ENCODE data around the gene PCSK1N.

Gene PCSK1N

DNA sequence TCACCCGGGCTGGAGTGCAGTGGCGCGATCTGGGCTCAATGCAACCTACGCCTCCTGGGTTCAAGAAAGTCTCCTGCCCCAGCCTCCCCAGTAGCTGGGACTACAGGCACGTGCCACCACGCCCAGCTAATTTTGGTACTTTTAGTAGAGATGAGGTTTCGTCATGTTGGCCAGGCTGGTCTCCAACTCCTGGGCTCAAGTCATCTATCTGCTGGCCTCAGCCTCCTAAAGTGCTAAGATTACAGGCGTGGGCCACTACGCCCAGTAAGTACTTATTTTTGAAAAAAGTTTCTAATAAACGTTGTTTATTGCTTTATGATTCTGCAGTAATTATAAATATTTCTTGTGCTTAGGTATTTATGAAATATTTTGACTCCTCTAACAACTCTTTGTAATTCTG lies 4.3 kb upstream of the PCSK1N start:
- DNase-seq (ENCODE audit: low read depth in 1 of 2, low spot score in 1 of 2): no peak
- H3K27me3 ChIP-seq (ENCODE audit: insufficient read depth, poor library complexity, severe bottlenecking): peaks cover 7% of the 10 kb centered on the region
- no peak overlapping the region for H3K4me3 ChIP-seq (replicated peaks; ENCODE audit: insufficient read depth, low read length)
- no peak for TF ChIP-seq POLR2AphosphoS5 (IDR thresholded peaks at IDR 0.05; ENCODE audit: low read depth)
- TF ChIP-seq, protein P1, sequence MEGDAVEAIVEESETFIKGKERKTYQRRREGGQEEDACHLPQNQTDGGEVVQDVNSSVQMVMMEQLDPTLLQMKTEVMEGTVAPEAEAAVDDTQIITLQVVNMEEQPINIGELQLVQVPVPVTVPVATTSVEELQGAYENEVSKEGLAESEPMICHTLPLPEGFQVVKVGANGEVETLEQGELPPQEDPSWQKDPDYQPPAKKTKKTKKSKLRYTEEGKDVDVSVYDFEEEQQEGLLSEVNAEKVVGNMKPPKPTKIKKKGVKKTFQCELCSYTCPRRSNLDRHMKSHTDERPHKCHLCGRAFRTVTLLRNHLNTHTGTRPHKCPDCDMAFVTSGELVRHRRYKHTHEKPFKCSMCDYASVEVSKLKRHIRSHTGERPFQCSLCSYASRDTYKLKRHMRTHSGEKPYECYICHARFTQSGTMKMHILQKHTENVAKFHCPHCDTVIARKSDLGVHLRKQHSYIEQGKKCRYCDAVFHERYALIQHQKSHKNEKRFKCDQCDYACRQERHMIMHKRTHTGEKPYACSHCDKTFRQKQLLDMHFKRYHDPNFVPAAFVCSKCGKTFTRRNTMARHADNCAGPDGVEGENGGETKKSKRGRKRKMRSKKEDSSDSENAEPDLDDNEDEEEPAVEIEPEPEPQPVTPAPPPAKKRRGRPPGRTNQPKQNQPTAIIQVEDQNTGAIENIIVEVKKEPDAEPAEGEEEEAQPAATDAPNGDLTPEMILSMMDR (IDR thresholded peaks at IDR 0.05; ENCODE audit: insufficient read depth, low read length): no peak
- TF ChIP-seq, protein P2, sequence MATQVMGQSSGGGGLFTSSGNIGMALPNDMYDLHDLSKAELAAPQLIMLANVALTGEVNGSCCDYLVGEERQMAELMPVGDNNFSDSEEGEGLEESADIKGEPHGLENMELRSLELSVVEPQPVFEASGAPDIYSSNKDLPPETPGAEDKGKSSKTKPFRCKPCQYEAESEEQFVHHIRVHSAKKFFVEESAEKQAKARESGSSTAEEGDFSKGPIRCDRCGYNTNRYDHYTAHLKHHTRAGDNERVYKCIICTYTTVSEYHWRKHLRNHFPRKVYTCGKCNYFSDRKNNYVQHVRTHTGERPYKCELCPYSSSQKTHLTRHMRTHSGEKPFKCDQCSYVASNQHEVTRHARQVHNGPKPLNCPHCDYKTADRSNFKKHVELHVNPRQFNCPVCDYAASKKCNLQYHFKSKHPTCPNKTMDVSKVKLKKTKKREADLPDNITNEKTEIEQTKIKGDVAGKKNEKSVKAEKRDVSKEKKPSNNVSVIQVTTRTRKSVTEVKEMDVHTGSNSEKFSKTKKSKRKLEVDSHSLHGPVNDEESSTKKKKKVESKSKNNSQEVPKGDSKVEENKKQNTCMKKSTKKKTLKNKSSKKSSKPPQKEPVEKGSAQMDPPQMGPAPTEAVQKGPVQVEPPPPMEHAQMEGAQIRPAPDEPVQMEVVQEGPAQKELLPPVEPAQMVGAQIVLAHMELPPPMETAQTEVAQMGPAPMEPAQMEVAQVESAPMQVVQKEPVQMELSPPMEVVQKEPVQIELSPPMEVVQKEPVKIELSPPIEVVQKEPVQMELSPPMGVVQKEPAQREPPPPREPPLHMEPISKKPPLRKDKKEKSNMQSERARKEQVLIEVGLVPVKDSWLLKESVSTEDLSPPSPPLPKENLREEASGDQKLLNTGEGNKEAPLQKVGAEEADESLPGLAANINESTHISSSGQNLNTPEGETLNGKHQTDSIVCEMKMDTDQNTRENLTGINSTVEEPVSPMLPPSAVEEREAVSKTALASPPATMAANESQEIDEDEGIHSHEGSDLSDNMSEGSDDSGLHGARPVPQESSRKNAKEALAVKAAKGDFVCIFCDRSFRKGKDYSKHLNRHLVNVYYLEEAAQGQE (IDR thresholded peaks at IDR 0.05; ENCODE audit: insufficient replicate concordance, low read depth): no peak
- no peak overlapping the region for H3K27ac ChIP-seq (replicated peaks)

DNA sequence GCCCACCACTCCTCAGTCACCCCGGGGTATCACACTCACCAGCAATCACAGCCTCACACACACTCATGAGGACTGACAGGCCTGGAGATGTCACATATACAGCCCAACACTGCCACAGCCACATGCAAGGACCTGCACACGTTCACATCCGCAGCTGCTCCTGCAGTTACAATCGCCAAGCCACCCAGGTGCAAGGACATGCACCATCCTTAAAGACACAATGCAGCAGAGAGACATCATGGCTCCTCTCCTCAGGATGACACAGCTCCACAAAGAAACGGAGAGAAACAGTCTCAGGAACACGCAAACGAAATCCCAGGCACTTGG lies 1.1 kb downstream of the PCSK1N start:
- Histone ChIP-seq H3K27me3 (ENCODE audit: insufficient read depth, poor library complexity, severe bottlenecking) (peaks cover 12% of the 10 kb centered on the region), H3K4me3 (replicated peaks; ENCODE audit: insufficient read depth, low read length) (no peak overlapping the region)
- TF ChIP-seq, protein P2 (IDR thresholded peaks at IDR 0.05; ENCODE audit: insufficient replicate concordance, low read depth): no peak
- TF ChIP-seq GABPA (IDR thresholded peaks at IDR 0.05; ENCODE audit: low read depth) (no peak), POLR2AphosphoS5 (IDR thresholded peaks at IDR 0.05; ENCODE audit: low read depth) (no peak), SPI1 (IDR thresholded peaks at IDR 0.05; ENCODE audit: borderline replicate concordance, low read depth) (no peak)

DNA sequence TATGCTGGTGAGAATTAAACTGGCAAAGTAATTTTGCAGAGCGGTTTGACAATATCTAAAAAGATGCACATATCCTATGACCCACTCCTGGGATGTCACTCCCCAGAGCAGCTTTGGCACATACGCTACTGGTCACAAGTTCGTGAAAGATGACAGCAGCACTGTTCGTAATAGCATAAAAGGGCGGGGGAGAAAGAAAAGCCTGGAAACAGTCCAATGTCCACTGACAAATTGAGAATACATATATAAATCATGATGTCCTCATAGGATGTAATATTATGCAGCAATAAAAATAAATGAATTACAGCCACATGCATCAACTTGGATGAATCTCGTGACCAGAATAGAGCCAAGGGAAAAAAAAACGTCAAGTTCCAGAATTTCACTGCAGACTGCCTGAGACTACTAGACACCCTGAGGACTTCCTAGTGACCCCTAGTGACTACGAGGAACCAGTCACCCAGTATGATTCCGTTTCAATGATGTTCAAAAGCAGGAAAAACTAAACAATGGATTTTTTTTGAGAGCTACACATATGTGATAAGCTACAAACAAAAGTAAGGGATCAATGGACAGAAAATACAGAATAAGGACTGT lies 1.8 kb downstream of the PCSK1N start:
- Histone ChIP-seq H3K4me3 (replicated peaks; ENCODE audit: insufficient read depth, low read length) (no peak overlapping the region), H3K27me3 (ENCODE audit: insufficient read depth, poor library complexity, severe bottlenecking) (peaks cover 12% of the 10 kb centered on the region), H3K27ac (replicated peaks) (no peak overlapping the region)
- TF ChIP-seq POLR2AphosphoS5 (IDR thresholded peaks at IDR 0.05; ENCODE audit: low read depth) (no peak), GABPA (IDR thresholded peaks at IDR 0.05; ENCODE audit: low read depth) (no peak), SPI1 (IDR thresholded peaks at IDR 0.05; ENCODE audit: borderline replicate concordance, low read depth) (no peak)
- TF ChIP-seq, protein P1 (IDR thresholded peaks at IDR 0.05; ENCODE audit: insufficient read depth, low read length): no peak
- TF ChIP-seq, protein P2 (IDR thresholded peaks at IDR 0.05; ENCODE audit: insufficient replicate concordance, low read depth): no peak
- no peak for DNase-seq (ENCODE audit: low read depth in 1 of 2, low spot score in 1 of 2)

More for the DNA sequence above, 1.1 kb downstream of the PCSK1N start:
- no peak overlapping the region for H3K27ac ChIP-seq (replicated peaks)
- DNase-seq (ENCODE audit: low read depth in 1 of 2, low spot score in 1 of 2): no peak

Data from HL-60 (cell line).